NCI-H345 treated with DMSO at 0.1 percent for 48 hours (cell line): ENCODE measurements around the gene FBXO27.
"Not testable (repeated sequence)": the region's sequence is repeated elsewhere in the genome, so short reads cannot be mapped to it uniquely, and the experiment has no call there.

Experiments
- DNase-seq: peaks from one replicate; lab custom pipeline; 2025; ENCODE audit not compliant: unreplicated experiment; lab: John Stamatoyannopoulos, UW

The FBXO27 gene

GRCh38 chr19:38989066-38989605 lies 43.2 kb downstream of the FBXO27 start:
- DNase-seq, result no peak

DNA sequence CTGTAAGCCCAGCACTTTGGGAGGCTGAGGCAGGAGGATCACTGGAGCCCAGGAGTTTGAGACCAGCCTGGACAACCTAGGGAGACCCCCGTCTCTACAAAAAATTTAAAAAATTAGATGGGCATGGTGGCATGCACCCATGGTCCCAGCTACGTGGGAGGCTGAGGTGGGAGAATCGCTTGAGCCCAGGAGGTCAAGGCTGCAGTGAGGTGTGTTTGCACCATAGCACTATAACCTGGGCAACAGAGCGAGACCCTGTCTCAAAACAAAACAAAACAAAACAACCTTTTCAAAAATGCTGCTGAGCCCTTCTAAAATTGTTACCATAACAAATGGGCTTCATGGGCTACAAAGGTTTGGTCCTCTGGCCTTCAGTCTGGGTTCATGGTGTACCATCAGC lies 43.7 kb downstream of the FBXO27 start:
- not testable (repeated sequence) for DNase-seq

DNA sequence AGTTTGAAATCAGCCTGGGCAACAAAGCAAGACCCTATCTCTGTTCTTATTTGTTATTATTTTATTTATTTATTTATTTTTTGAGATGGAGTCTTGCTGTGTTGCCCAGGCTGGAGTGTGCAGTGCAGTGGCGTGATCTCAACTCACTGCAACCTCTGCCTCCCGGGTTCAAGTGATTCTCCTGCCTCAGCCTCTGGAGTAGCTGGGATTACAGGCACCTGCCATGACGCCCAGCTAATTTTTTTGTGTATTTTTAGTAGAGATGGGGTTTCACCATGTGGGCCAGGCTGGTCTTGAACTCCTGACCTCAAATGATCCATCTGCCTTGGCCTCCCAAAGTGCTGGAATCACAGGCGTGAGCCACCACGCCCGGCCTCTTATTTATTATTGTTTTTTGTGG lies 44.6 kb downstream of the FBXO27 start:
- DNase-seq, result not testable (repeated sequence)

- DNase-seq, result no peak
Measured at GRCh38 chr19:38985262-38985661, 47.1 kb downstream of the FBXO27 start.

- DNase-seq, result no peak
Measured at GRCh38 chr19:38980583-38981374, 51.6 kb downstream of the FBXO27 start.

GRCh38 chr19:38979812-38980211 lies 52.5 kb downstream of the FBXO27 start:
- no peak for DNase-seq

- DNase-seq, result no peak
Measured at GRCh38 chr19:38978326-38978689, 54.0 kb downstream of the FBXO27 start.

DNA sequence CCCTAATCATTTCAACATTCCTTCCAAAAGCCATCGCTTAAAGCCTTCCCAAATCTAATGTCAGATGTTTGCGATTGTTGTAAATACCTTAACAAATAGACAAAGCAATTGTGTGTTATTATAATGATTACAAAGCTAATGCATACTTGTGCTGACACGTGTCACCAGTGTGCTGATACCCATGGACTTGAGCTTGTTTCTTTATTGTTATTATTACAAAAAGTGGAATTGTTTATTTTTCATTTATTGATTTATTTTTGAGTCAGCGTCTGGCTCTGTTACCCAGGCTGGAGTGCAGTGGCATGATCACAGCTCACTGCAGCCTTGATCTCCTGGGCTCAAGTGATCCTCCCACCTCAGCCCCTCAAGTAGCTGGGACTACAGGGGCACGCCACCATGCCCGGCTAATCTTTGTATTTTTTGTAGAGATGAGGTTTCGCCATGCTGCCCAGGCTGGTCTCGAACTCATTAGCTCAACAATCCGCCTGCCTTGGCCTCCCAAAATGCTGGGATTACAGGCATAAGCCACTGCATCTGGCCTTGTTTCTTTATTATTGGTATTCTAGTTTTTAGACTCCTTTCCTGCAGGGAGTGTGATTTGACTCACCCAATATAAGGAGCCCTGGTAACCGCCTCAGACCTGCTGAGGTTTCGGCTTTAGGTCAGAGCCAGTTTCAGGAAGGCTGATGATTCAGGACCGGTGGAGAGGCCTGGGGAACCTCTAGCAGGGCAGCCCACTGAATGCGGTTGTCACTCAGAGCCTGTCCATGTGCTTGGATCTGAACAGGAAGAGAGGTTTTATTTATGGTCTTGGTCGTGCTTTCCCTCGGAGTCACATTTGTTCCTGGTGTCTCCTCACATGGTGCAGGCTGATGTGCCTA lies 54.7 kb downstream of the FBXO27 start:
- no peak for DNase-seq

- DNase-seq, result no peak
Measured at GRCh38 chr19:38975861-38976271, 56.5 kb downstream of the FBXO27 start.

GRCh38 chr19:38975214-38975860 lies 57.0 kb downstream of the FBXO27 start, which contains the start of gene FBXO17:
TSS of gene FBXO17 (minus strand) at chr19:38975742. CDS start at chr19:38950319, 25,423 bp downstream.
- DNase-seq, result no peak

GRCh38 chr19:38974624-38975213 lies 57.6 kb downstream of the FBXO27 start:
- no peak for DNase-seq
